Globus pallidus (tissue), 1 donor: ENCODE data around the gene ELMO1.

Experiments
- DNase-seq: peaks from one replicate; pipeline ENCODE4 v3.0.0-alpha.2; 2015; ENCODE audit warnings: low spot score

ELMO1 gene

GRCh38 chr7:37448636-37449361, at the start of gene ELMO1:
ELMO1 (minus strand) TSS chr7:37448864; CDS start chr7:37342690, 106,174 bp downstream.
- DNase-seq = peak; percentile 87

- DNase-seq = no peak
Measured at GRCh38 chr7:37497576-37497975, 48.9 kb upstream of the ELMO1 start.

GRCh38 chr7:37495574-37496184, 47.0 kb upstream of the ELMO1 start:
- peak; percentile 73 for DNase-seq

GRCh38 chr7:37494926-37495325, 46.3 kb upstream of the ELMO1 start:
- DNase-seq = no peak

GRCh38 chr7:37493810-37494209, 45.1 kb upstream of the ELMO1 start:
- DNase-seq = no peak

GRCh38 chr7:37493123-37493522, 44.5 kb upstream of the ELMO1 start:
- DNase-seq = peak; percentile 91

- DNase-seq = no peak
Measured at GRCh38 chr7:37491919-37492694, 43.4 kb upstream of the ELMO1 start.

GRCh38 chr7:37489703-37490102, 41.0 kb upstream of the ELMO1 start:
- peak; percentile 78 for DNase-seq

- no peak for DNase-seq
Measured at GRCh38 chr7:37488163-37488764, 39.6 kb upstream of the ELMO1 start.

- peak; percentile 54 for DNase-seq
Measured at GRCh38 chr7:37484426-37485073, 35.9 kb upstream of the ELMO1 start.

- no peak for DNase-seq
Measured at GRCh38 chr7:37483627-37484026, 35.0 kb upstream of the ELMO1 start.

GRCh38 chr7:37482953-37483352, 34.3 kb upstream of the ELMO1 start:
- no peak for DNase-seq

GRCh38 chr7:37482505-37482904, 33.8 kb upstream of the ELMO1 start:
- peak; percentile 85 for DNase-seq

GRCh38 chr7:37481722-37482288, 33.1 kb upstream of the ELMO1 start:
- DNase-seq = peak; percentile 59

GRCh38 chr7:37481154-37481553, 32.5 kb upstream of the ELMO1 start:
- DNase-seq = peak; percentile 69

GRCh38 chr7:37480041-37481031, 31.7 kb upstream of the ELMO1 start:
- peak; percentile 56 for DNase-seq

GRCh38 chr7:37476881-37477450, 28.3 kb upstream of the ELMO1 start:
- DNase-seq = peak; percentile 34

- peak; percentile 89 for DNase-seq
Measured at GRCh38 chr7:37476428-37476827, 27.8 kb upstream of the ELMO1 start.

GRCh38 chr7:37475646-37476045, 27.0 kb upstream of the ELMO1 start:
- DNase-seq = no peak

- no peak for DNase-seq
Measured at GRCh38 chr7:37471619-37472018, 23.0 kb upstream of the ELMO1 start.
